ENCODE data around the gene RNU6-1.

- TF ChIP-seq CTCF (IDR thresholded peaks at IDR 0.05; ENCODE audit: poor library complexity) (no peak), EZH2 (IDR thresholded peaks at IDR 0.05; ENCODE audit: borderline replicate concordance) (no peak), EZH2phosphoT487 (IDR thresholded peaks at IDR 0.05; ENCODE audit: low read depth, severe bottlenecking, unreplicated experiment) (no peak)
These were observed 44.8 kb downstream of the RNU6-1 start for GRCh38 chr15:67794832-67795574.
